RWPE1 (cell line): ENCODE data around the gene BBS10.
"Not testable (repeated sequence)": the region's sequence is repeated elsewhere in the genome, so short reads cannot be mapped to it uniquely, and the experiment has no call there.

Source experiments
- CTCF ChIA-PET: fragments of 350-600 bp; sonication (Branson Sonifier 250); formaldehyde crosslinking; extraction: SDS; loops from one replicate; lab custom pipeline; 2021; lab: Yijun Ruan, JAX
- POLR2A ChIA-PET: fragments of 400-600 bp; formaldehyde crosslinking; extraction: SDS; loops from one replicate; lab custom pipeline; 2020; ENCODE audit warnings: antibody characterized with exemption; ENCODE audit not compliant: low non-redundant PET; lab: Yijun Ruan, JAX
- DNase-seq: peaks from one replicate; pipeline ENCODE4 v3.0.0; 2012; ENCODE audit warnings: low spot score
- H3K27ac ChIP-seq: fragments of 450-650 bp; 2 replicates; pipeline ENCODE4 v1.5.1; 2017
- TF ChIP-seq, protein P1 (sequence below): fragments of 450-650 bp; conservative IDR thresholded peaks from 2 replicates; pipeline ENCODE4 v1.5.1; 2017; ENCODE audit warnings: low read depth, mild to moderate bottlenecking

Gene BBS10

DNA sequence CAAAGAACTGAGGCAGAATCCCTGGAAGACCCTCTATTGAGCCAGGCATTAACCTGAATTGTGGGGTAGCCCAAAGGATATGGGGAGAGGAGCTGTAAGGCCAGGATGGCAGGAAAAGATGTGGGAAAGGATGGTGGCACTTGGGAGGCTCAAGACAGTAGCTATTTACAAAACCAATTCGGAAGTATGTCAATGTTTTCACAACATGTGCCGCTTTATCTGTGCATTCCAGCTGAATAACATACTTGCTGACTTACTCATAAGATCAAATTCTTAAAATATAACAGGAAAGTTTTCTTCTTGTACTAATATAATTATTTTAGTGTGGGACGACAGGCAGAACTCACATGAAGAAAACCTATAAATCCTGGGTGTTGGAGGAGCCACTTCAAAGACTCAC, 10.6 kb downstream of the BBS10 start:
- TF ChIP-seq, protein P1, sequence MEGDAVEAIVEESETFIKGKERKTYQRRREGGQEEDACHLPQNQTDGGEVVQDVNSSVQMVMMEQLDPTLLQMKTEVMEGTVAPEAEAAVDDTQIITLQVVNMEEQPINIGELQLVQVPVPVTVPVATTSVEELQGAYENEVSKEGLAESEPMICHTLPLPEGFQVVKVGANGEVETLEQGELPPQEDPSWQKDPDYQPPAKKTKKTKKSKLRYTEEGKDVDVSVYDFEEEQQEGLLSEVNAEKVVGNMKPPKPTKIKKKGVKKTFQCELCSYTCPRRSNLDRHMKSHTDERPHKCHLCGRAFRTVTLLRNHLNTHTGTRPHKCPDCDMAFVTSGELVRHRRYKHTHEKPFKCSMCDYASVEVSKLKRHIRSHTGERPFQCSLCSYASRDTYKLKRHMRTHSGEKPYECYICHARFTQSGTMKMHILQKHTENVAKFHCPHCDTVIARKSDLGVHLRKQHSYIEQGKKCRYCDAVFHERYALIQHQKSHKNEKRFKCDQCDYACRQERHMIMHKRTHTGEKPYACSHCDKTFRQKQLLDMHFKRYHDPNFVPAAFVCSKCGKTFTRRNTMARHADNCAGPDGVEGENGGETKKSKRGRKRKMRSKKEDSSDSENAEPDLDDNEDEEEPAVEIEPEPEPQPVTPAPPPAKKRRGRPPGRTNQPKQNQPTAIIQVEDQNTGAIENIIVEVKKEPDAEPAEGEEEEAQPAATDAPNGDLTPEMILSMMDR, result no peak
- DNase-seq, result no peak
- no peak overlapping the region for H3K27ac ChIP-seq
- ChIA-PET CTCF (interaction anchor here (0.6 kb wide), 1 partner anchor 265 kb away, joined by 3 read pairs; no protein-coding TSS in a partner anchor), POLR2A (no interaction called here)

DNA sequence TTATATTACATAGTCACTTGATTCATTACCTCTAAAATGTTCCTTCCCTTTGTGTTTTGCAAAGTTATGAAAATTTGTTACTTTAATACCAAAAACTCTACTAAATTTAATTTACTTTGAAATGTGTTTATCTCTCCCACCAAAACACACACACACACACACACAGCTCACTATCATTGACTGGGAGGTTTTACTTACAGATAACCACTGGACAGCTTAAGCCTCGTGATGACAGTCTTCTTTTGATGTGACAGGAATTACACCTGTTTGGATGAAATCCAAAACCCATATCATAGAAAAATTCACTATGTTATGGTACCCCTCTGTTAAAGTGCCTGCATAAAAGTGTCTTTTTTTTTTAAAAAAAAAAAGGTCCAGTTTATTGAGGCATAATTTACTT, 15.6 kb downstream of the BBS10 start:
- ChIA-PET POLR2A (no interaction called here), CTCF (no interaction called here)
- TF ChIP-seq, protein P1, result no peak
- no peak for DNase-seq
- H3K27ac ChIP-seq, result no peak overlapping the region

DNA sequence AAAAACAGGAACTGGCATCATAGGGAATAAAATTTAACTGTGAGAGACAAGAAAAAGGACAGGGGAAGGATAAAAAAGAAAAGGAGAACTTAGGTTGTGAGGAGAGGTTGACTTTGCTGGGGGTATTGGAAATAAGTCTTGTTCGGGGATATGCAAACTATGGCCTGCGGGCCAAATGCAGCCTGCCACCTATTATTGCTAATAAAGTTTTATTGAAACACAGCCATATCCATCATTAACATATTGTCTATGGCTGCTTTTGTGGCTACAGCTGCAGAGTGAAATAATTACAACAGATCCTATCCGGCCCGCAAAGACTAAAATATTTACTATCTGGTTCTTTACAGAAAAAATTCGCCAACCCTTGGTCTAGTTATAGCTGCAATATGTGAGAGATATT, 18.6 kb downstream of the BBS10 start:
- TF ChIP-seq, protein P1, result no peak
- ChIA-PET CTCF (no interaction called here), POLR2A (no interaction called here)
- H3K27ac ChIP-seq, result no peak overlapping the region
- DNase-seq, result no peak

DNA sequence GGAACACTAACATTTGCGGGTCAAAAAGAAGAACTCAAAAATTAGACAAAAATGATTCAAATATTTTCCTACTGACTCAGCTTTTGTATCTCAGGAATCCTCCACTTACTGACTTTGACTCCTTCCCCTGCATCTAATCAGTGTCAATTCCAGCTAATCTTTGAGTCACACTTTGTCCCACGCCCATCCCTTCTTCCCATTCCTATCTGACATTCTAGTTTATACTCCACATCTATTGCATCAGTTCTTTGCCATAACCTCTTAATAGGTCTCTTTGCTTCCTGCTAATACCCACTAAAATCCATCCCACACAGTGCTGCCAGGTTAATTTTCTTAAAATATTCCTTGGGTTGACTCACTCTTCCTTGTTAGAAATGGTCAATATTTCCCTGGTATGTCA, 19.1 kb downstream of the BBS10 start:
- ChIA-PET CTCF (no interaction called here), POLR2A (no interaction called here)
- DNase-seq, result peak; percentile 92
- H3K27ac ChIP-seq, result no peak overlapping the region
- TF ChIP-seq, protein P1, result no peak

DNA sequence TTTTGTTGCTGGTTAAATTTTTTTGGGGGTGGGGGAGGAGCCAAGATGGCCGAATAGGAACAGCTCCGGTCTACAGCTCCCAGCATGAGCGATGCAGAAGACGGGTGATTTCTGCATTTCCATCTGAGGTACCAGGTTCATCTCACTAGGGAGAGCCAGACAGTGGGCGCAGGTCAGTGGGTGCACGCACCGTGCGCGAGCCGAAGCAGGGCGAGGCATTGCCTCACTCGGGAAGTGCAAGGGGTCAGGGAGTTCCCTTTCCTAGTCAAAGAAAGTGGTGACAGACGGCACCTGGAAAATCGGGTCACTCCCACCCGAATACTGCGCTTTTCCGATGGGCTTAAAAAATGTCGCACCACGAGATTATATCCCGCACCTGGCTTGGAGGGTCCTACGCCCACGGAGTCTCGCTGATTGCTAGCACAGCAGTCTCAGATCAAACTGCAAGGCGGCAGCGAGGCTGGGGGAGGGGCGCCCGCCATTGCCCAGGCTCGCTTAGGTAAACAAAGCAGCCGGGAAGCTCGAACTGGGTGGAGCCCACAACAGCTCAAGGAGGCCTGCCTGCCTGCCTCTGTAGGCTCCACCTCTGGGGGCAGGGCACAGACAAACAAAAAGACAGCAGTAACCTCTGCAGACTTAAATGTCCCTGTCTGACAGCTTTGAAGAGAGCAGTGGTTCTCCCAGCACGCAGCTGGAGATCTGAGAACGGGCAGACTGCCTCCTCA, 28.5 kb downstream of the BBS10 start:
- POLR2A ChIA-PET, CTCF ChIA-PET: not testable (repeated sequence)

DNA sequence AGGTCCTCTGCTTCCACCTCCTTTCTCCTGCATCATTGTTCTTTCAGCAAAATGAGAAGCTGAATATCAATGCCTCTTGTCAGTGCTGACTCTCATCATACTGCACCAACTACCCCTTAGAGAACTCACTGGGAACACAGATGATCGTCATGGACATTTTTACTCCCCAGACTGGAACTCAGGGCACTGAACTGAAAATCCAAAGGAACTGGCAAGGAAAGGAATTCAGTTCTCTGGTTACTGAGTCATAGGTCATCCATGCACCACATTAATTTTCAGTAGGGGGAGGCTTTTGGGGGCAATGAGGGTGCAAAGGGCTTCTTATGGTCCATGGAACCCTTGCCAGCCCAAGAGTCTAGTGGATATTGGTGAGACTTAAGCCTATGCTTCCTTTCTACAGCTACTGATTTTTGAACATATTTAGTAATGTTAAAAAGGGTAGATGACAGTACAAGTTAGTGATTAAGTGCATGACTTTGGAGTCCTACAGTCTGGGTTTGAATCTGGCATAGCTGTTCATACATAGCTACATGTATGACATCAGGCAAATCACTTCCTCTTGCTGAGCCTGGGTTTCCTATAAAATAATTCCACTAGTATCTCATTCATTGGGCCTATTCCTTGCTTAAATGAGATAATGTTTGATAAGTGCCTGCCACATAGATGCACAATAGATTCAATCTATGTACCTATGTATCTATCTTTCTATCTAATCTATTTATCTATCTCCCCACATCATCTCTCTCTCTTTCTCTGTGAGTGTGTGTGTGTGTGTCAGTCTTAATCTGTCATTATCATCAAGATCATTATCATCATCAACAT, 29.2 kb downstream of the BBS10 start:
- DNase-seq, result no peak
- peak overlapping the region; percentile 82 for H3K27ac ChIP-seq
- POLR2A ChIA-PET, result no interaction called here
- CTCF ChIA-PET, result no interaction called here
- TF ChIP-seq, protein P1, result no peak

More for the DNA sequence above, 28.5 kb downstream of the BBS10 start:
- DNase-seq, result not testable (repeated sequence)
- H3K27ac ChIP-seq, result peak overlapping the region; percentile 82

DNA sequence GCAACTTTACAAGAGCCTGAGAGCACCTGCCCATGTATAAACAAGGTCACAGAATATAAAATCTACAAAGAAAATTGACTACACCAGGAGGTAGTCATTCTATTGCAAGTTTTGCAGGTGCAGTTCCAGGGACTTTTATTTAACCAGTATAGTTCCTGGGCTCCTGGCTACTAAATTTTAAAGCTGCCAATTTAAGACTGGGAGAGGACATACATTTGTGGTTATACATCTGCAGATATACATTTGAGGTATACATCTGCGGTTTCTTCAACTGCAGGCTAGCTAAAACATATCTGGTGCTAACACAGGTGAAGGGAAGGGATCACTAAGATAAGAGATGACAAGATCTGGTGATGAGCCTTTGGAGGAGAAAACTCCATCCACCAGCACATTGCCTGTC, 30.2 kb downstream of the BBS10 start:
- no peak for DNase-seq
- TF ChIP-seq, protein P1, result no peak
- no peak overlapping the region for H3K27ac ChIP-seq
- ChIA-PET POLR2A (no interaction called here), CTCF (no interaction called here)
